ENCODE results near the gene ANKRD44.

DNA sequence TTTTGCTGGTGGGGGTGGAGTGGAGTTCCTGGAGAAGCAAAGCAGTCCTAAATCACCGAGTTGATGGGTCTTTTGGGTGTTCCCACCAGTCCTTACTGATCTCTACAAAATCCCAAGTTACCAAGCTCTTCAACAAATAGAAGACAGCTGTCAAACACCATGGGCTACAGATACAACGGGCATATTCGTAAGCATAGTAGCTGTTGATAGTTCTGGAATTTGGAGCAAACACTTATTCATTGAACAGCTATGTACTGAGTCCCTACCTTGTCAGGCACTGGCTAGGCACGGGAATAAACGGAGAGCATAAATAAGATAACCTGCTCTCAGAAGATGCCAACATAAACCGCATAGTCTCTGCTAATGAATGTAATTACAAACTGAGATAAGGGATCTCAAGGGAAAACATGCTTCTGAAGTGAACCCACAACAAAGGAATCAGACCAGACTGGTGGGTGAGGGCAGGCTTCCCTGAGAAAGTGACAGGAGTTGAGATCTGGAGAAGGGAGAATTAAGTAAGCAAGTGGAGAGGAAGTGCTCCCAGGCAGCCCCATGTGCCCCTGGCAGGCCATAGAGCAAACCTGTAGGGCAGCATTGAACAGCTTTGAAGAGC is 947 bp upstream of the ANKRD44 start:
- TF ChIP-seq CTCF (IDR thresholded peaks at IDR 0.05) (no peak), POLR2A (IDR thresholded peaks at IDR 0.05) (no peak)

Data from gastroesophageal sphincter (tissue), 3 donors.